NCI-H187 (cell line): ENCODE data around the gene DAAM1.

Experiments
- DNase-seq, 2 experiments: peaks; one replicate each; lab custom pipeline; 2025; lab: John Stamatoyannopoulos, UW

DAAM1 gene

GRCh38 chr14:59254911-59255545, 66.6 kb downstream of the DAAM1 start:
- peak in 1 of 2 experiments; percentile 3 for DNase-seq

DNA sequence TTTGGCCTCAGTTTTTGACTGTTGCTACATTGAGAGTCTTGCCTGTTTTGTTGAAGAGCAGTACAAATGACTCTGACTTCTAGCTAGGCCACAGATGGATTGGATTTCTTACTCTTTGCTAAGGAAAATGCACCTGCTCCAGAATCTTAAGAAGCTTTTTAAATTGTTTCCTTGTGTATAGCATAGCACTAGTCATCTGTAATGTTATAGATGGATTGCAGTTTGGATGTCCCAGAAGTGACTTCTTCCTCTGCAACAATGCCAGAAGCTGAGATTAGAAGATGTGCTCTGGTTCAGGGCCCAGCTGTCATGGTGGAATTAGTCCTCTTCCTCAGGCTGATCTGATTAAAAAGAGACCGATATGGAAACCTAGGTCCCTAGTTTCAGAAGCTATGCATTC, 67.9 kb downstream of the DAAM1 start:
- no peak for DNase-seq

DNA sequence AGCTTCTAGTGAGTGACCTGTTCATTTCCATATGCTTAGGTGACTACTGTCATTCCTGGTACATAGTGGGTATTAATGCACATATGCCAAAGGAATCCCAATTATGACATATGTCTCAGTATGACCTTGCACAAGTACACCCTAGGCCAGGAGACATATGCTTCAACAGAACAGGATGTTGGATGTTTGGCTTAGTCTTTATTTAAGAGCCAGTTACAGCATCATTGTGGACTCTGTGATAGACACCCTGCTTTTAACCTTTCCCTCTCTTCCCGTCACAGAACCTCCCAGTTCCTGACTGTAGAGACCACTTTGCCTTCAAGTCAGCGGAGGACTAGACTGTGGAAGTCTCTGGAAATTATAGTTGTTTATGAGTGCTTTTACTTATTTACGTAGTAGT, 72.9 kb downstream of the DAAM1 start:
- no peak for DNase-seq

DNA sequence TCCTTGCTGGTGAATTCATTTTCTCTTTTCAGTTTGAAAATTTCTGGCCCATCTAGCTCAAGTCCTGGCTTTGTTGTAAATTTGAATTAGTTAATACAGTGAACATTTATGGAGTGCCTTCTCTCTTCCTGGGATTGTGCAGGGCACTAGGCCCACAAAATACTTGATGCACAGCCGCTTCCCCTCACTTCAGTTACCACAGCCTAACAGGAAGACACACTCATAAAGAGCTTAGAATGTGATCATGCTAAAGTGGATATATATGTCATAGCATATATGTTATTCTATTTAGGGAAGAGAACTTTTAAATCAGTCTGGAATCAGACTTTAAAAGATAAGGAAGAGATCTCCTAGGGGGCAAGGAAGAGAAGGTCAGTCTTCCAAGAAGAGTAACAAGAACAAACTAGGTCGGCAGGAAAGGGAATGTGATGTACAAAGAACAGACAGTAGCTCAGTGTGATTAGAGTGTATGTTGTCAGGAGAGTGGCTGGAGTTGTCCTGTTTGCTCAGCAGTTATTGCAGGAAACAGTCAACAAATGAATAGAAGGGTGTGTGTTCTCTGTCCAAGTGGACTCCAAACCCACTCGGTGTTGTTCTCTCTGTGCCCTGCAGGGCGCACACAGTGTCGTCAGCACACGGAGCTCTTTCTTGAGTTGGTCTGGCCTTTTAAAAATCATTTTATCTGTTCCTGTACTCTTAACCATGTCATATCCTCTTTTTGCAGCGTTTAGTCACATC, 74.4 kb downstream of the DAAM1 start:
- DNase-seq, result no peak

GRCh38 chr14:59265808-59266207, 77.3 kb downstream of the DAAM1 start:
- DNase-seq, result no peak

- no peak for DNase-seq
These were observed 78.6 kb downstream of the DAAM1 start for GRCh38 chr14:59267046-59267445.

DNA sequence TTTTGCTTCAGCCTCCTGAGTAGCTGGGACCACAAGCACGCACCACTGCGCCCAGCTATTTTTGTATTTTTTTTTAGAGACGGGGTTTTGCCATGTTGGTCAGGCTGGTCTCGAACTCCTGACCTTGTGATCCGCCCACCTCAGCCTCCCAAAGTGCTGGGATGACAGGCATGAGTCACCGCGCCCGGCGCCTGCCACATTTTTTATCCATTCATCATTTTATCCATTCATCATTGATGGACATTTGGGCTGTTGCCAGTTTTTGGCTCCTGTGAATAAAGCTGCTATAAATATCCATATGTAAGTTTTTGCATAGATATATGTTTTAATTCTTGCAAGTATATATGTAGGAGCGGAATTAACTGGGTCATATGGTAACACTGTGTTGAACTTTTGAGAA, 79.5 kb downstream of the DAAM1 start:
- no peak for DNase-seq

GRCh38 chr14:59268858-59269257, 80.4 kb downstream of the DAAM1 start:
- DNase-seq, result no peak

- DNase-seq, result no peak
These were observed 81.0 kb downstream of the DAAM1 start for GRCh38 chr14:59269466-59269865.

DNA sequence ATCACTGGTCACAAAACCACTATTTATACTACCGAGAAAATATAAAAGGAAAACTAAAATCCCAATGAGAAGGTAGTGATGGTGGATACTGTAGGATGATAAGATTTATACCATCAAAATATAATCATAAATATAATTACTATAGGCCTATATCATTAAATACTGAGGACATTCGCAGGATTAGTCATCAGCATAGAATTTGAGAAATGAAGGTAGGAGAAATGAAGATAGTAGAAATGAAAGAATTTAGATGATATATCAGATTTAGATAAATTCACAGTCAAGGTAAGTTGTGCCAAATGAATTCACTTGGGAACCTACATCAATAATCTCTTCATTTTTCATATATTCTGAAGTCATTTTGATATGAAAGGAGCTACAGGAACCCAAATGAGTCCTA, 82.8 kb downstream of the DAAM1 start:
- DNase-seq, result no peak

GRCh38 chr14:59271734-59272133, 83.3 kb downstream of the DAAM1 start:
- no peak for DNase-seq

GRCh38 chr14:59272633-59273032, 84.2 kb downstream of the DAAM1 start:
- no peak for DNase-seq

DNA sequence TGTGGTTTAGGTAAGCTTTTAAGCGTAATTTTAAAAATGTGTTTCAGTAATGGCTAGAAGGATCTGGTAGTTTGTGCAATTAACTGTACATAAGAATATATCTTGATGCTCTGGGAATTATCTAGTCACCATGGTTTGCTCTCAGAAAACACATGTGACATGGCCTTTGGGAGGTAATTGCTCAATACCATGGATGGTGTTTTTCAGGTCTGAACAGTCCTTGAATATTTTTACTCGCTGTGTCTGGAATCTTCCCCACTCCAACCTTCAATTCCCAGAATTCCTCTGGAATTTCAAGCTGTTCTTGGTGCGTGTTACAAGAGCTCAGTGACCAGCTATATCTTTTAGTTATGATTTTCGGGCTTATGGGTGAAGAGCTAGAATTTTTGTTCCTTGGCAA, 85.3 kb downstream of the DAAM1 start:
- no peak for DNase-seq

DNA sequence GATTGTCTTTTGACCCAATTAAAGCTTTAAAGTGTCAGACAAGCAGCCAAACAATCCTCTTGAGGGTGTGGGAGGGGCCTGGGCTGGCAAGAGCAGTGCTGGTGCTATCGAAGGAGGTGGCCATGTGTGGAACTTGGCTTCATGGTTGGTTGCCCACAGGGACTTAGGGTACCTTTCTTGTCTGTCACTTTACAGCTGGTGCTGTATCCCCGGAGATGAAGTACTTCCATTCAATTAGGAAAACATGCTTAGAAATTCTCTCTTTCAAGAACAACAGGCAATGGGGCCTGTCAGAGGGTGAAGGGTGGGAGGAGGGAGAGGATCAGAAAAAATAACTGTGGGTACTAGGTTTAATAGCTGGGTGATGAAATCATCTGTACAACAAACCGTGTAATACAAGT, 86.5 kb downstream of the DAAM1 start:
- DNase-seq, result peak; percentile 43 to 65

DNA sequence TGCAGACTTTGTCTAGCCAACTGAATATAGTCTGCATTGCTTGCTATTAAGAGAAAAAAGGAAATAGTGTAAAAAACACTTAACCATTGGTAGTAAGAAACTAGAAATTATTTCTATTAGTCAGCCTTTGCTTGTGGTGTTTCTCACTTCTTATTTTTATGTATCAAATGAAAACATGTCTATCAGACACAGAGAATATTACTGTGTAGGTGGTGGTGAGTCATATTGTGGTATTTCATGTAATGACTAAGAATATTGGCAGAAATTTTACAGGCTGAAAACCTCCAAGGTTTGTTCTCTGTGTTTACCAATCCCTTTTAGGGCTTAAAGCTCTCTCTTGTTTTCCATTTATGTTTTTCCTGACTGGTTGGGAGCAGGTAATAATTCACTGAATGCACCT, 87.2 kb downstream of the DAAM1 start:
- no peak for DNase-seq

DNA sequence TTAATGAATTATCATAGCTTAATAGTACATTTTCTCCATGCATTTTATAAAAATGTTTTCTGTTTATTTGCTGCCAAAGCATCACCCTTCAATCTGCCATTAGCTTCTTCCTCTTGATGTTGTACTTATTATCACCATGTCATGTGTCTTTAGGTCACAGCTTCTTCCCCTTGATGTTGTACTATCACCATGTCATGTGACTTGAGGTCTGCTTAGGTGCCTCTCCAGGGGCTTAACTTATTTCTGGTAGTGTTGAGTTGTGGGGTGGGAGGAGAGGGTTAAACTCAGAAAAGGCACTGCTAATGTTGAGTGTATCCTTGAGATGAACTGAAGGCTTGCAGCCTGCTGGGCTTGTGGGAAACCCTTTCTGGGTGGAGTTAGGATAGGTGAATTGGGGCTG, 87.8 kb downstream of the DAAM1 start:
- no peak for DNase-seq

DNA sequence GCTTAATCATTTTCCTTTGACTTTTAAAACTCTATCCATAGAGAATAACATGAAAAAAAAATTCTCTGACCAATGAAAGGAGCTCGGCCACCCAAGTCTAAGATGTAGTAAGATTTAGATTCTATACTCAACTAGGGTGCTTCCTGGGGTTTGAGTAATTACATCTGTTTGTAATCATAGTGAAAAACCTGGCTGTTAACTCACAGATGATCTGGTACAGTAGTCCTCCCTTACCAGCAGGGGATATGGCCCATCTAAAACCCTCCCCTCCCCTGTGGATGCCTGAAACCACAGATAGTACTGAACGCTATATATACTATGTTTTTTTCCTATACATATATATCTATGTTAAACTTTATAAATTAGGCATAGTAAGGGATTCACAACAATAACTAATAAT, 89.2 kb downstream of the DAAM1 start:
- DNase-seq, result no peak

- no peak for DNase-seq
These were observed 89.6 kb downstream of the DAAM1 start for GRCh38 chr14:59278111-59278510.

DNA sequence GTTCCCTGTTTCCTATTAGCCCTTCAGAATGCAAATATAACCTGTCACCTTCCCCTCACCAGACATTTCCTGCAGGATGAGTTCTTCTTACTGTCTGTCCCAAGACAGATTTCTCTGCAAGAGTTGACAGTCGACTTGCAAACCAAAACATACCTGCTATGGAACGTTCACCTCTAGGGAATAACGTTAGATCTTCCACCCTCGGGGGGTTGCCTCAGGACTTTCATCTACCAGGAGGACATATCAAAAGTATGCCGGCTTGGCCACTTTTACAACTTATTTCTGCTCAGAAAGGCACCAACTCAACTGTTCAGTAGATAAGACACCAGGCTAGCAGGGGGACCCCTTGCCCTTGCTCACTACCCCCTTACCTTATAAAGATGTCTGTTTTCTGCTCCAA, 92.5 kb downstream of the DAAM1 start:
- no peak for DNase-seq

DNA sequence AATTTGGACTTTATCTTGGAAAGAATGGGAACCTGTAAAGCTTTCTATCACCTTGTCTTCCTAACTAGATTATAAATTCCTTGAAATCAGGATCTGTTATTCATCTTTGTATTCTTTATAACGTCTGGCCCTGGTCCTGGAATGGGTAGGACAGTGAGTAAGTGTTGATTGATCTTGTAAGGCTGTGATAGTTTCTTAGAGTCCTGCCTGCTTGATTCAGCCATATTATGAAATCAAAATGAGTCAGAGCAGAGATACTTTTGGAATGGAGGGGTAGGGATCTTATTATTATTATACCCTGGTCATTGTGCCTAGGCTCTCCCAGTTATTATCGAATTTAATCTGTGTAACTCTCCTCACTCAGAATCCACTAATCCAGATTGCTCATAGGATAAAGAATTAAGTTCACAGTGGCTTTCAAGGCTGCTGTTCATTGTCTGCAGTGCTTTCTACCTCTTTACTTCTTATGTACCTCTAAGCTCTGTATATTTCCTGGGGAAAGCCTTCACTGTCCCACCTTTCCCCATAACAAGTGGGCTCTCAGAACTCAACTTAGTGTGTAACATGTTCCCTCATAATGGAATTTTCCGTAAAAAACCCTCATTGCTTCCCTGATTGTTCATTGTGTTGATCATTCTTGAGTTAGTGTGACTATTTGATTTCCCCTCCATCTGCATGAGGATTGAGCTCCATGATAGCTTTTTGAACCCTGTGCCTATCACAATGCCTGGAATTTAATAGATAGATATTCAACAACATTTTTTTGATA, 93.3 kb downstream of the DAAM1 start:
- DNase-seq, result no peak

DNA sequence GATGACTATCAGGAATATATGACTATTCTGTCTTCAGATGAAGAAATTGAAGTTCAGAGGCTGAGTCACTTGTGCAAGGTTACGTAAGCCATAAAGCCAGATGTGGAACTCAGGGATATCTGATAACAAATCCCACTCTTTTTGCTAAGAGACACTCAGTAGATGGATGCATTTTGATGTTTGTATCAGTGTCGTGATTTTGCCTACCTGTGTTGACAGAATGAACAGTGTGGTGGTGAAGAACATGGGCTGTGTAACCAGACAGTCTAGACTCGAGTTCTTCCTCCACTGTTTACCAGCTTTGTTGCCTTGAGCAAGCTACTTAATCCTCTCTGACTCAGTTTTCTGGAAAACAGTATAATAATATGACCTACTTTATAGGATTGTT, 93.9 kb downstream of the DAAM1 start:
- DNase-seq, result no peak

DNA sequence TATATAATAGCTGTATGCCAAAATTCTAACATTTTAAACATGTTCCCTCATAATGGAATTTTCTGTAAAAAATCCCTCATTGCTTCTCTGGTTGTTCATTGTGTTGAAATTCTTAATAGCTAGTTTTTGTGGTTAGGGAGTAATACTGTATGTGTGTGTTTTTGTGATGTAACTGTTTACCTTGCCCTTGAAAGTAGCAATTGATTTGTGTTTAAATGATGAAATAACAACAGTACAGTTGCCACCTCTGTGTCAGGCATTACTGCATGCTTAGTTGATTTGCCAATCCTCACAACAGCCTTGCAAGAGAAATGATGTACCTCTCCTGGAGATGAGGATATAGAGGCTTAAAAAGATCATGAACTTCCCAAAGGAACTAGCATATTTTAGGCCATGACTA, 94.9 kb downstream of the DAAM1 start:
- DNase-seq, result no peak

DNA sequence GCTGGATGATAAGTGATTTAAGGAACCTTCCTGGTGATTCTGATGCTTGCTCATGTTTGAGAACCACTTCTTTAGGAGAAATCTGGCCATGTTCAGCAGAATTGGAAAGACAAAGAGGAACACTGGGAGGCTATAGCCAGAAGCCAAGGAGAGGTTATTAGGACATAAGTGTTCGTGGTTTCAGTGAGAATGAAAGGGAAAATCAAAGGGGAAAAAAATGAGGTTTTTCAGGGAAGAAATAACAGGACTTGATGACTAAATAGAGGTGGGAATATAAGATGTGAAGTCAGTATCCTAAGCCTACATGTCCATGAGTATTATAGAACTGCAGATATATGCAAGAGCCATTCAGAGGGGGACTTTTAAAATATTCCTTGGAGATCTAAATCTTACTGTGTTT, 95.6 kb downstream of the DAAM1 start:
- DNase-seq, result no peak
